Measurements from ENCODE around the gene WASHC3.

Gene WASHC3

GRCh38 chr12:101966496-101966895 is 95.3 kb downstream of the WASHC3 start:
- DNase-seq = no peak

GRCh38 chr12:101963697-101964096 is 98.1 kb downstream of the WASHC3 start:
- no peak for DNase-seq

Measured in inflammatory macrophage treated with lipopolysaccharide for 4 hours (primary cell).